Superior temporal gyrus (tissue), 1 donor: Measurements from ENCODE around the gene PPP1R9A.

Experiments used
- DNase-seq: peaks from one replicate; pipeline ENCODE4 v3.0.0-alpha.2; 2016; ENCODE audit errors: extremely low spot score

The PPP1R9A gene

DNA sequence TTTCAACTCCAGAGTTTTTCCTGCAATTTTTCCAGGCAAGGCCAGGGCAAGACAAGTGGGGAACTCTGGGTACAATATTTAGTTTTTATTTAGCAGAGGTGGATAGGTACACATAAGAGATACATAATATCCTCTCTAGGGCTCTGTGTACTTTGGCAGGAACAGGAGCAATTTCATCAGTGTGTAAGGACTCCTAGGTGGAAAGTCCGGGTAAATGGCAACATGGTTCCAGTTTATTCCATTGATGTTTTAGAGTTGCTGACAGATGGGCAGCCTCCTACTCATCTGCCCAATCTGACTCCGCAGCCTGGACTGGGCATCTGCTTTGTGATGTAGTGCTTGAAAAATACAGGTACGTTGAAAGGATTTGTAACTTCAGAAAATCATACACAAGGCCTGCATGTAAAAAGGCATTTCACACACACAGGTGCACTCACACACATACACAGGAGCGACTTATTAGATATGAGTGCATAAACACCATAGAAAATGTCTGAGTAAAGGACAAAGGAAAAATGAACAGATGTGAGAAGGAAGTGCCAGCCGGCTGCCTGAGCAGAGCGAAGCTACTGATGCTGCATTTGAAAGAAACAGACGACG is 411.2 kb downstream of the PPP1R9A start:
- no peak for DNase-seq

DNA sequence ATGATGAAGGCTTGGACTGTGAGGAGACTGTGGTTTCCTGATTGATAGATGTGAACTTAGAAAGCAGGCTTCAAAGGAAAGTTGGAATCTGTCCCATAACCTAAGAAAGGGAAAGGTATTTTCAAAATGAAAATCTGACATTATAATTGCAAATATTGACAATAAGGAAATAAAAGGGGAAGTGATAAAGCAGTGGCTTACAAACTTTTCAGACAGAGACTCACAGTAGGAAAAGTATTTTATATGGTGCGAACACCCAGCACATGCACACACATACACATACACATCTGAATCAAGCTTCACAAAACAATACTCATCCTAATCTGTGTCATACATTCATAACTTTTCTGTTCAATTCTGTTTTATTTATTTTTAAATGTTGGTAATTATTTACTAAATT is 412.2 kb downstream of the PPP1R9A start:
- DNase-seq = no peak

DNA sequence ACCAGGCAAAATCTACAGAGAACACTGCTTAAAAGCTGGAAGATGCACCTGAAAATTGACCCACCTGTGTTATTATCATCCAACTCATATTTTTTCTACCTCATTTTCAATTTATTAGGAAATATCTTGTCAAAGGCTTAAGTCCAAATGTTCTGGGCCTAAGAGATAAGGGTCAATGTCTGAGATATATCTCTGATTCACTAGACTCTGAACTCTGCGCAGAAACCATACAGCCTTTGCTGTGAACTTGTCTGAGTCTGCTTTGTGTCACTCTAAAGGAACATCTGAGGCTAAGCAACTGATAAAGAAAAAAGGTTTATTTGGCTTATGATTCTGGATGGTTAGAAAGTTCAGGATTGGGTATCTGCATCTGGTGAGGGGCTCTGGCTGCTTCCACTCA is 413.3 kb downstream of the PPP1R9A start:
- no peak for DNase-seq

DNA sequence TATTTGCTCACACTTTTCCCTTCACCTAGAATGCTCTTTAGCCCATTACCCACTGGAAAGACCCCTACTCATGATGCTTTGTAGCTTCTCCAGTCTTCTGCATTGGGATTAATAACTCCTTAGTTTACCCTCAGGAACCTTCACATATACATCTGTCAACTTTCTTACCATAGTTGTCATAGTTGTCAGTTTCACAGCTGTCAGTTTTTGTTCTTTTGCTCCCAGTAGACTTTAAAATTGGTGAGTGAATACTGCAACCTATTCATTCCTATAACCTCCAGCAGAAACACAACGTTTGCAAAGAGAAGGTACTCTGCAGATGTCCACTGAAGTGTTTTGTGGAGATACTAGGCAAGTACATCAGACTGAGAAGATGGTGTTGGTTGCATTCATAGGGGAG is 414.3 kb downstream of the PPP1R9A start:
- no peak for DNase-seq

DNA sequence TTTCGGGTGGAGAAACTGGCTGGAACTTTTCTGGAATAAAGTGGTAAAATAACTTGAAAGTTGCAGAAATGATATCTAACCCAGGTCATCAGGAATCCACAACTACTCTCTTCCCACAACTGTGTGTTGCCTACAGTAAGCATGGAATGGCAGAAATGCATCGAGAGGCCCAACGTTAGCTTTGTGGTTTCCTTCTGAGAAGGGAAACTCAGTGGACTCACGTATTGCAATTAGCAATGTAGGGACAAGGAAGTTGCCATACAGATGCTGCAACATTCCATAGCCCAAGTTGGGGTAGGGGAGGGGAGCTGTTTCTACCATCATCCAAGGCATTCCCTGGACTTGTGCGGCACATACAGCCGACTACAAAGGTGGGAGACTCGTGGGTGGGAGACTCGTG is 415.0 kb downstream of the PPP1R9A start:
- DNase-seq = no peak

DNA sequence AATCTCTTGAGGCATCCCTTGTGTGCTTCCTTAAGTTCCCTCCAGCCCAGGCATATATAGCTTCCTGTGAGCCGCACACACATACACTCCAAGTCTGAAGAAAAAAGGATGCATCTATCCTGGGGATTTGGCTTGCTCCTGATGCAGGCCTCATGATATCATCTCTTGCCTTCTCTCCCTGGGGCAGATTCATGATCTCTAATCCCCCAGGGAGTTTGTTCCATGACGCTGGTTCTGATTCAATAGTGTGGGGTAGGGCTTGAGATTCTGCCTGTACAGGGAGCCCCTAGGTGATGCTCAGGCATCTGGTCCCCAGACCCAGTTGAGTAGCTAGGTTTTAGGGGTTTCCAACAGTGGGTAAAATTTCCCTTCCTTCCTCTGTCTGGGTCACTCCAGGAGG is 415.5 kb downstream of the PPP1R9A start:
- no peak for DNase-seq

DNA sequence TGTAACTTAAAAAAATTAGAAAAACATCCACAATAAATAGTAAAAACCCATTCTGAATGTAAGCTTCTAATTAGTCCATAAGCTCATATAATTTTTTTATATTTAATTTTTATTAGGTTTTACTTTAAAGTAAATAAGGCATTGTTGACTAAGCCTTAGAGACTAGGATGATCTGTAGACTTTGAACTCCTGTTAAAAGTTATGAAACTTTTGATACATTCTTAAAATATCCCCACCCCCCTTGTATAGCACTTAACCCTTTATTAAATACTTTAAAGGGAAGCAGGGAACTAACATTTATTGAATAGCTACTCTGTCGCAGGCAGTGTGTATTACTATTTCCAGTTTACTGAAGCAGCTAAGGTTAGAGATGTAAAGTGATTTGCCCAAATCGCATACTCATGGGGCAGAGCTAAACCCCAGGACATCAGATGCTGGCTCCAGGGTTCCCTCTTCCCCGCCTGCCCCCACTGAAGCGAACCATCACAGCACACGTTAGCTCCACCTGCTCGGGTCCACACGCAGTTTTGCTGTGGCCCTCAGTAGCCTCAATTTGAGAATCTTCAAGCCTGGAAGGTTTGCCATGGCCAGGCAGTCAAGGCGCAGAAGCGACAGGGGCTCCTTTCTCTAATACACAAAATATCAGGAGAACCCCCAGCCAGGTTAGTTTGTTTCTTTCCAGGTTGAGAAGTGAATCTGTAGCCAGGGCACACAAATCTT is 416.2 kb downstream of the PPP1R9A start:
- DNase-seq = no peak

DNA sequence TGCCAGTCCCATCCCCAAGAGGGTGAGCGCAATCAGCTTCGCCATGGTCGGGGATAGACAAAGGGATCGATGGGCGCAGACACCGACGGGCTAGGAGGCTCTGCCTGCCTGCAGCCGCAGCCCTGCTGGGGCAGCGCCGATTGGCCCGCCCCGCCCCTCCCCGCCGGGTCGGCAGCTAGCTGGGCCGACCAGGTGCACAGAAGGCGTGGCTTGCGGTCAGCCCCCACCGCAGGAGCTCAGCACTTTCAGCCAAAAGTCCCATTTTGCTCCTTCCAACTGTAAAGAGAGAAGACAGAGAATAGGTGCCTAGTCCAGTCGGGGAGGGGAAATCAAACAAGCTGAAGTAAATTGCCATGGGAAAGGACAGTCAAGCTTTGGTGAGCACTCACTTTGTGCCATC is 417.0 kb downstream of the PPP1R9A start, which contains the start of gene PON1:
Gene PON1, minus strand, starts transcription at position 102 of the 400 bp plus-strand sequence. Its CDS starts 57 bp downstream, at position 45.
- DNase-seq = no peak

DNA sequence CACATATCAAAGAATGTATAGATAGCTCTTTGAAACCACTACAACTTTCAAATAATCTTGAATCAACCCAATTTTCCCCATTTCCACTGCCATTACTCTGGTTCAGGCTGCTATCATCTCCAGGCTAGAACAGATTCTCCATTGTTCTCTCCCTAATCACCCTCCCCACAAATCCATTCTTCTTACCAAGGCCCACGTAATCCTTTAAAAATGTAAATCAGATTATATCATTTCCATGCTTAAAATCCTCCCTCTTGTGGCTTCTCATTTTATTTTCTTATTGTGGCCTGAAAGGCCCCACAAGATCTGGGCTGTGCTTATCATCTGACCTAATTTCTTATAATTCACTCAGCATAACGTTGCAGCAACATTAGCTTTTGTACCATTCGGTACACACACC is 420.0 kb downstream of the PPP1R9A start:
- DNase-seq = no peak

DNA sequence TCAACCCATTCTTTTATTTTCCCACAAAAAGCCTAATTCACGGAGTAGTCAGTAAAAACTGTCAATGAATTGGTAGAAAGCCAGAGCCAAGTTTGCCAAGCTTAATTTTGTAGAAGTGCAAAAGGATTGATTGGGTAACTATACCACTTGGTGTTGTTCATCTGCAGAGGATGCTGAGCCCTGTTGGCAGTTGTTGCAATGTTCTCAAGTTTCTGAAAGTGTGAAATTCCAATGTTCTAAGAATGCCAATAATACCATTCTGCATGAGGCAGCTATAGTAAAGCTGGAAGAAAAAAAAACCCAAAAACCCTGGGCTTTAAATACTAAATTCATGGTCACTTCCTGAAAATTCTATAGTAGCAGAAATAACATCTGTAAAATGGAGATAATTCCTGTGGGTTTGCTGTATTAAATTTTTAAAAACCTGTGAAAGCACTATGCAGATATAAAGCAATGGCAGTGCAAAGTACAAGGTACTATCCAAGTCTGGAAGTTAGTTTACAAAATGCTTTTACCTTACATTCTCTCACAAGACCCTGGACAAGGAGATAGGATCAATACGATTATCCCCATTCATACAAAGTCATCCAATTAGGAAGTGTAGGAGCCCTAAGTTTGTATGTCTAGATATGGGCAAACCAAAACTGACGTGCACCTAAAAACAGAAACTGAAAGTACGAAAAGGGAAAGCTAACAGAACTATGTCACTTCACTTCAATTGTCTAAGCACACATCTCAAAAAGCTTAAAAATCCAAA is 423.0 kb downstream of the PPP1R9A start:
- peak; percentile 40 for DNase-seq

DNA sequence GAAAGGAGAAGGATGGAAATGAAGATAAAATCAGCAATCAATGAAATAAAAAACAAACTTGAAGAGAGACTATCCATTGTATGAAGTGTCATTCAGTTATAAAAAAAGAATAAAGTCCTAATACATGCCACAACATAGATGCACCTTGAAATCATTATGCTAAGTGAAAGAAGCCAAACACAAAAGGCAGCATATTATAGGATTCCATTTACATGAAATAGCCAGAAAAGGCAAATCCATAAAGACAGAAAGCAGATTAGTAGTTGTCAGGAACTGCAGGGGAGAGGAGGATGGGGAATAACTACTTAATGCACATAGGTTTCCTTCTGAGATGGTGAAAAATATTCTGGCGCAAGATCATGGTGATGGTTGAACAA is 423.6 kb downstream of the PPP1R9A start:
- no peak for DNase-seq

DNA sequence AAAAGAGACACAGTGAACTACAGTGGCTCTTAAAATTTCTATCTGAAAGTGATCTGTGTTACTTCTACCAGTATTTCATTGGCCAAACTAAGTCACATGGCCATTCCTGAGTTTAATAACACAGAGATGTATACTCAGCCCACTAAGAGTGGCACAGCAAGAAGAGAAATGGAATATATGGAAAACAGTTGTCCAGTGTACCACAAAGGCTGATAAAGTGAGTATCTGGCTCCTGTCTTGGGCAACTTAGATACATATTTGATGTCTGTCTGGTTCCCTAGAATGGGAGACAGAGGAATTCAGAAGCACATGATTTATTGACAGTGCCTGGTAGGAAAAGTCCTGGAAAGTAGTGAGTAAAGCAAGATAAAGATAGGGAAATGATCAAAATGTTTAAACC is 427.1 kb downstream of the PPP1R9A start:
- no peak for DNase-seq

DNA sequence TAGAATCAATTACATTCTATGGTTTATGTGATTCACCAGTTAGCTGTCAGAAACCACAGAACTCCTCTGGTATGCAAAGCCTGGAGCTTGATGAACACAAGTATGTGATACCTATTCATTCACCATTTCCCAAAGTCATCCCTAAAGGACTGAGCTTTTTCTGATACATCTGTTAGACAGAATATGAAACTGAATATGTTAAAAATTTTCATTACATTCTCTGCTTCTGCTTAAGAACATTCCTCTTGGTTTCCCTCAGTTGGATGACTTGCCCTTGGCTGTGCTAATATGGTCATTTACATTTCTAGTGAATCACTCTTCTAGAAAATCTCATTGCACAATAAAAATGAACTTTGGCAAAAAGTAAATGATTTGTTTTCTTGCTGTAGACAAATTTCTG is 427.7 kb downstream of the PPP1R9A start:
- no peak for DNase-seq

DNA sequence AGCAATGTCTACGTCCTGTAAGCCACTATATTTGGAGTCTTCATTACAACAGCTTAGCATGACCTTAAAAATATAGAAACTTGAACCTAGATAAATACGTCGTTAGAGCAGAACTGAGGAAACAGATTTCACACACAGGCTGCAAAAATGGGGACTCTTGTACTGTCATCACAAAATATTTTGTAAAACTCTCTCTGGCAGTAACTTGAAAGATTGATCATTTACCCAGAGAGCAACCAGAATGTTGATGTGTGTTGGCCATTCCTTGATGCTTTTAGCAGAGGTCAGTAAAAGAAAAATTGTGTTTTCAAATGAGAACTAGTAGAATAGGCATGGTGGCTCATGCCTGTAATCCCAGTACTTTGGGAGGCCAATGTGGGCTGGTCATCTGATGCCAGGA is 431.4 kb downstream of the PPP1R9A start:
- DNase-seq = no peak

DNA sequence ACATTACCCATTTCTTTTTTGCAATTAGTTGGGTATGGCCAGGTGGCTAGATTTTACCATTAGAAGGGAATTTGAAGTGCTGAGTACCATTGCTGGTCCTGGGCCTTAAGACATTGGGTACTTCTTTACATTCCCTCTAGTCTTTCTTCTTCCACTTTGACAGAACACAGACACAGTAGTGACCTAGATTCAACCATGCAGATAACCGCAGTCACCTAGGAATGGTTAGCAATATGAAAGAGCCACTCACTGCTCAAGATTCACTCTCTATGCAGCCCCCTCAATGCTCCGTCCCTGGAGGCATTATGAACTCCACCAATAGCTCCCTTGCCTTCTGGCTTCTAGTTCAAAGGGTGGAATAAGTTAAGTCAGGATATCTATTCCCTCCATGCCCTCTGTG is 433.1 kb downstream of the PPP1R9A start:
- no peak for DNase-seq

DNA sequence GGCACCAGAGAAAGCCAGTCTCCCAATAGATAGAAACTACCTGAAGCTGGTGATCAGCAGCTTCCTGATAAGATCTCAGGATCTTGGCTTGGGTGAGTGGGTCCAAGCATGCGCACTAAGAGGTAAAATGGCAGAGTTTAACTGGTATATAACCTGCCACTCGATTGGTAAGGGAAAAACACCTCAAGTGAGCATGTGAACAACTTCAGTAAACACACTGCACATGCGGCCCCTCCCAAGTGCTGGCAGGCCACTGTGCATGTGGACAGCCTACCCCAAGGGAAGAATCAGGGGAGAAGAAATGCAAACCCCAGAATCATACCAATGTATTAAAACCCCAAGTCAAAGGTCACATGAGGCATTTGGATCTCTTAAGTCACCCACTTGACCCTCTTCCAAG is 434.6 kb downstream of the PPP1R9A start:
- DNase-seq = no peak

DNA sequence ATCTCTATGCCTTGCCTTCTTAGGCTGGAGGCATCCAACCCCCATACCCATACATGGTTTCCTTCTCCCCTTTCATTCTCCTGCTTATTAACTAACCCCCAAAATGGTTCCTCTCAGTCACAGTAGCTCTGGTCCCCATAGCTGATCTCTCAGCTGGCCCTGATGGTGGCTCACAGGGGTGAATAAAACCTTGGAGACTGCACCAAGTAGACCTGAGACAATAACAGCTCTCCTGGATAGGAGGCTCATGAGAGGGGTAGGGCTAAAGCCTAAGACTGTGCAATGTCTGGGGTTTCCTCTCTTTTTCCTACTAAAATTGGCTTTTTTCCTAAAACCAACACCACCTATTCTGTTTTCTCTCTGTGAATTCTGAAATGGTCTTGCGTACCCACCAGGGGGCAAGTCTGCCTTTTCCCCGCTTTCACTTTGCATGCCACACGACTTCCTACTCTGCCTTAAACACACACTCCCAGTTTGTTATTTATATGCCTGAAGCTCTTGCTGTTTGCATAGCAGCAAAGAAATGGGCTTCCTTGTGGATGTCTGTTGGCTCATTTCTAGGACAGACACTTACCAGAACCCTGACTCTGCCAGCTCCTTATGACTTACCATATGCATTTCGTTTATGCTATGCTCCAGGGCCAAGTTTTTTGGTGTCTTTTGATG is 435.4 kb downstream of the PPP1R9A start:
- DNase-seq = no peak
